Measurements from ENCODE around the gene PIP4K2A.
"Not testable (repeated sequence)": the region's sequence is repeated elsewhere in the genome, so short reads cannot be mapped to it uniquely, and the experiment has no call there.

PIP4K2A gene

GRCh38 chr10:22693860-22694259 is 20.5 kb downstream of the PIP4K2A start:
- DNase-seq (ENCODE audit: low read depth), result no peak

DNA sequence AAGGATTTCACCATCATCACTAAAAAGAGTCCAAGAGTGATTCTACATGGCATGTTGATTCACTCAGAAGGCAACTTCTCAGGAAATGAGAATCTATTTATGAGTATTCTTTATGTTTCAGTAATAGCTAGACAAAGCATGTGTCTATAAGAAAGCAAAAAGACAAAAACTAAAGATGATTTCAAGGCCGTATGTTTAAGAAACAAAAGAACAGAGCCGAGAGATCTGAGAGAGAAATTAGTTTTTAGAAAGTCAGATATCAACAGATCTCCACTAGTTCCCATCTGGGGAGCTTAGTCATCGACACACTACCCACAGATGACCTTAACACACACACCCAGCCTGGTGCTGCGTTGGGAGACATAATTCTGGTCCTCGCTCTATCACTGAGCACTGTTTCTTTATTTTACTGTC is 21.0 kb downstream of the PIP4K2A start:
- DNase-seq (ENCODE audit: low read depth), result peak; percentile 76

GRCh38 chr10:22692119-22692518 is 22.3 kb downstream of the PIP4K2A start:
- DNase-seq (ENCODE audit: low read depth), result not testable (repeated sequence)

- no peak for DNase-seq (ENCODE audit: low read depth)
Observed at GRCh38 chr10:22690614-22691431, 23.6 kb downstream of the PIP4K2A start.

GRCh38 chr10:22690158-22690557 is 24.2 kb downstream of the PIP4K2A start:
- no peak for DNase-seq (ENCODE audit: low read depth)

GRCh38 chr10:22686347-22686746 is 28.0 kb downstream of the PIP4K2A start:
- DNase-seq (ENCODE audit: low read depth), result no peak

- no peak for DNase-seq (ENCODE audit: low read depth)
Observed at GRCh38 chr10:22685926-22686325, 28.5 kb downstream of the PIP4K2A start.

DNA sequence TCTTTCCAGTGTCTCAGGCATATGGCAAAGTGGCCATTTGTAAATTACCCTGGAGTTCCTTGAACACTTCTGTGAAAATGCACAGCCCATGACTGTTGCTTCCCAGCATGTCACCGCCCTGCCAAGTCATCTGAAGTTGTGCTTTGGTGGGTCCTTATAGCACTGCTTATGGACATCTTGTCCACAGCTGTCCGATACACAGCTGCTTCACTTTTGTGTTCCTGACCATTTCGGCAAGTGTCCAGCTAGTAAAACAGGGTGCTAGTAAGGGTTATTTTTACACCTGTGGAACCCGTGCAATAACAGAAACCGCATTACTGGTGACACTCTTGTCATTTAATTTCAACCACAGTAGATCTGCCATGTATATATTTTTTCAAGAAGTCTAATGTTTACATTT is 29.7 kb downstream of the PIP4K2A start:
- no peak for DNase-seq (ENCODE audit: low read depth)

- no peak for DNase-seq (ENCODE audit: low read depth)
Observed at GRCh38 chr10:22683140-22683389, 31.3 kb downstream of the PIP4K2A start.

DNA sequence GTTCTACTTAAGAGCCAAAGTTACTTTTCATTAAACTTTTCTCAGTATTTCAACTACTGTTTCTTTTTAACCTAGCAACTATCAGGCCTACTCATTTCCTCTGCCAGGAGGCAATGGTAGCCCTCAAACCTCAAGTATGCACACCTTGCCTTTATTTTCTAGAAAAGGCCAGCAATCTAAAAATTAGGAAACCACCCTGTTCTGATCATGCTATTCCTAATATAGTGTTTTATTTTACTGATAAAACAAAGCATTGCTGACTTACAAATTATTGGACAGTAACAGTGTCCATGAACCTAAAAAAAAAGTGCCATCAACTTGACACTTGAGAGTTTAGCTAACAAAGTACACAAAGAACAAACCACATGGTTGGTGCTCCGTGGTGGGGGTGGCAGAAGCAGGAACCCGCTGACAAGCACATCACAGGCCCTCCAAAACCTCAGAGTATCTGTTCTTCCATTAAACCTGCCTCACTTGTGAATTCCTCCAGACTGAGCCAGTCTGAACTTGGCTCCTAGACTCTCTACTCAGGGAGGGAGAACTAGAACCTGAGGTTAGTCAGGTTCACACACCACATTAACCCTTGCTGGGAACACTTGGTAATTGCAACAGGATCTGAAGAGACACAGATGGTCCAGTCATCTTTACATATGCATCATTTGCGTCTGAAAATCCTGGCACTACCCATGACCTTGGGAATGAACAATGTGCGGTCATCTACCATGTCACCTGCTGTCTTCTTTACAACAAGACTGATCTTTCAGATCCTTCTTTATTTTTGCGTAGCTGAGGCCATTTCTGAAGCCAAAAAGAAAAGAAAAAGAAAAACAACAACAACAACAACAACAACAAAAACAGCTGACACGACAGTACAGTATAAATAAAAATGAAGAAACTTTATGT is 31.9 kb downstream of the PIP4K2A start:
- DNase-seq (ENCODE audit: low read depth), result peak; percentile 23

DNA sequence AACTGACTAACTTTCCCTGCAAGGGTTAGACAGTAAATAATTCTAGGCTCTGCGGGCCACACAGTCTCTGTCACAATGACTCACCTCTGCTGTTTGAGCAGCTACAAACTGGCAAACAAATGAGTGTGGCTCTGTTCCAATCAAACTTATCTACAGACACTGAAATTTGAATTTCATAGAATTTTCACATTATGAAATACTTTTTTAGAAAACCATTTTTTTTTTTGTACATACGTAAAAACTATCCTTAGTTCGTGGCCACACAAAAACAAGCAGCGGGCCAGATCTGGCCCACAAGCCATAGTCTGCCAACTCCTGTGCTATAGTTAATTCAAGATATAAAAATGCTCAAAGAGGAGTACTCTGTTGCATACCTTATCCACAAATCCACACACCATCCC is 32.6 kb downstream of the PIP4K2A start:
- peak; percentile 74 for DNase-seq (ENCODE audit: low read depth)

- DNase-seq (ENCODE audit: low read depth), result no peak
Observed at GRCh38 chr10:22681301-22681700, 33.1 kb downstream of the PIP4K2A start.

DNA sequence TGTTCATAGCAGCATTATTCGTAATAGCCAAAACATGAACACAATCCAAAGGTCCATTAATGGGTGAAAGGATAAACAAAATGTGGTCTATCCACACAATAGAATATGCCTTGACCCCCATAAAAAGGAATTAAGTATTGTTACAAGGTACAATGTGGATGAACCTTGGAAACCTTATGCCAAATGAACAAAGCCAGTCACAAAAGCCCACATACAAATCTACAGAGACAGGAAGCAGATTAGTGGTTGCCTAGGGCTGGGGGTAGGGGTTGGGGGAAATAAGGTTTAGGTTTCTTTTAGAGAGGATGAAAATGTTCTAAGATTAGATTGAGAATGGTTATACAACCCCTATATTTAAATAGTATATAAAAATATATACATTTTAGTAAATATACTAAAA is 34.8 kb downstream of the PIP4K2A start:
- no peak for DNase-seq (ENCODE audit: low read depth)

- no peak for DNase-seq (ENCODE audit: low read depth)
Observed at GRCh38 chr10:22677333-22677732, 37.0 kb downstream of the PIP4K2A start.

GRCh38 chr10:22676435-22676834 is 37.9 kb downstream of the PIP4K2A start:
- DNase-seq (ENCODE audit: low read depth), result no peak

- no peak for DNase-seq (ENCODE audit: low read depth)
Observed at GRCh38 chr10:22674573-22674930, 39.8 kb downstream of the PIP4K2A start.

GRCh38 chr10:22673785-22674572 is 40.4 kb downstream of the PIP4K2A start:
- DNase-seq (ENCODE audit: low read depth), result no peak

GRCh38 chr10:22673091-22673392 is 41.3 kb downstream of the PIP4K2A start:
- DNase-seq (ENCODE audit: low read depth), result no peak

GRCh38 chr10:22672319-22673090 is 41.9 kb downstream of the PIP4K2A start:
- DNase-seq (ENCODE audit: low read depth), result no peak

DNA sequence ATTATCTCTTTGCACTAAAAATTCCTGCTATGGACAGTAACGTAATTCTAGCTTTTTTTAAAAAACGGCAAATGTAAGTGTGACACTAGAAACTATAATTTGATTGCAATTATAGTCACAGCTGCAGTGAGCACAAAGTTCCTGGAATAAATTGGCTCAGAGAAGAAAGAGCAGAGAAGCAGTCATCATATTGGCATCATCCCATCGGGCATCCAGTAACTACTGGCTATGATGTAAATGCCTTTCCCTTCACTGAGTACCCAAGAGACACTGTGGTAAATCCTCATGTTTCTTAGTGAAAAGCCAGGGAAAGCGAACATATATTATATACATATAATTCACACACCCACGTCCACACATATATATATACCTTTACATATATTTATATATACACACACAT is 43.6 kb downstream of the PIP4K2A start:
- no peak for DNase-seq (ENCODE audit: low read depth)

- DNase-seq (ENCODE audit: low read depth), result no peak
Observed at GRCh38 chr10:22669163-22669711, 45.1 kb downstream of the PIP4K2A start.

DNA sequence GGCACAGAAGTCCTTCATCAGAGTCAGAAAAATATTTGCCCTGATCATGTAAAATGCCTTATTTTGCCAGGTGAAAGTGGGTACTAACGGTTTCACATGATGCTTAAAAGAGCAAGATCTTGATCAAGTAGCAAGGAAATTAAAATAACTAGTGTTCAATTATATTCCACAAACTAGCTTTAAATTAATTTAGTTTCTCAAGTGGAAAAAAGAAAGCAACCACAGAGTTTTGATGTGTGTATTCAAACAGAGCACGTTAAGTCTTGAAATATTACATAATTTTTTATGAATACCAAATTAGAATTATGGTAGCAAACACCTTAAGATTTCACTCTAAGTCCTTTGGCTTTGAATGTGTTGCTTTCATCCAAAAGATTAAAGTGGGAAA is 47.3 kb downstream of the PIP4K2A start:
- DNase-seq (ENCODE audit: low read depth), result no peak
